ENCODE data around the gene ATP9A.

ATP9A gene

DNA sequence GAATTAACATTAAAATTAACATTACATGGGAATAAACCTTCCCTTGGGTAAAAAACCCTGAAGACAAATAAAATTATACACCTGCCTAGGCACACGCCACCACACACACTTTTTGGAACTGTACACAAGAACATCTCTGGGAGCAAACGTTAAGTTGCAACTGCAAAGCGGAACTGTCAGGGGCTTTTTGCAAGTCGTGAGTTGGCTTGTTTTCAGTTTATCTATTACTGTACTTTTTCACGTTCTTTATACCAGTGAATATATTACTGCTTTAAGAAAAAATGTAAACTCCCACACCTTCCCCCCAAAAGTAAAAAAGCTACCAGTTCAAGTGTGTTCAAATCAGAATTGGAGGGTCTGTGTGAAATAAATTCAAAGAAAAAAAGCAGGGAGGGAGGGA is 160.1 kb downstream of the ATP9A start:
- TF ChIP-seq GABPA (IDR thresholded peaks at IDR 0.05; ENCODE audit: low read depth) (no peak), CTCF (IDR thresholded peaks at IDR 0.05; ENCODE audit: insufficient read depth, low read length) (no peak), POLR2AphosphoS5 (IDR thresholded peaks at IDR 0.05; ENCODE audit: low read depth) (no peak), REST (IDR thresholded peaks at IDR 0.05; ENCODE audit: insufficient replicate concordance, low read depth) (no peak)
- H3K27me3 ChIP-seq (ENCODE audit: insufficient read depth, poor library complexity, severe bottlenecking), result peaks cover 15% of the 10 kb centered on the region
- H3K4me3 ChIP-seq (replicated peaks; ENCODE audit: insufficient read depth, low read length), result no peak overlapping the region
- no peak for DNase-seq (ENCODE audit: low read depth in 1 of 2, low spot score in 1 of 2)
- no peak overlapping the region for H3K27ac ChIP-seq (replicated peaks)

DNA sequence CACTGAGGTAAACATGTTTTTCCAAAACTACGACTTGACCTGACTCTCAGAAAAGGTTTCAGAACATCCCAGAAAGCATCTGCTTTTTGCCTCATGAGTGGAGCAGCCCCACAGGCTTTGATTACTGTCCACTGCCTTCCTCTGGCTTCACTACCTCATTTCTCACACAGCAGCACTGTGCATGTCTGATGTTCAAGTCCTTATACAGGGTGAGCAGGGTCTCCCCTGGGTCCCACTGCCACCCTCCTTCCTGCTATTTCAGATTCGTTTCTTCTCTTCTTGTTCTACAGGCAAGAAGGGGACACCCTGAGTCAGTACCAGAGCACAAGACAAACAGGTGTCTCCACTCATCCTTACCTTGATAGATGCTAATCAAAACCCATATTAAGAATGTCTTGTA is 161.0 kb downstream of the ATP9A start:
- no peak for DNase-seq (ENCODE audit: low read depth in 1 of 2, low spot score in 1 of 2)
- H3K4me3 ChIP-seq (replicated peaks; ENCODE audit: insufficient read depth, low read length), result no peak overlapping the region
- TF ChIP-seq SPI1 (IDR thresholded peaks at IDR 0.05; ENCODE audit: borderline replicate concordance, low read depth) (no peak), GABPA (IDR thresholded peaks at IDR 0.05; ENCODE audit: low read depth) (no peak), REST (IDR thresholded peaks at IDR 0.05; ENCODE audit: insufficient replicate concordance, low read depth) (no peak), POLR2AphosphoS5 (IDR thresholded peaks at IDR 0.05; ENCODE audit: low read depth) (no peak), CTCF (IDR thresholded peaks at IDR 0.05; ENCODE audit: insufficient read depth, low read length) (no peak)
- H3K27ac ChIP-seq (replicated peaks), result no peak overlapping the region
- peaks cover 15% of the 10 kb centered on the region for H3K27me3 ChIP-seq (ENCODE audit: insufficient read depth, poor library complexity, severe bottlenecking)

DNA sequence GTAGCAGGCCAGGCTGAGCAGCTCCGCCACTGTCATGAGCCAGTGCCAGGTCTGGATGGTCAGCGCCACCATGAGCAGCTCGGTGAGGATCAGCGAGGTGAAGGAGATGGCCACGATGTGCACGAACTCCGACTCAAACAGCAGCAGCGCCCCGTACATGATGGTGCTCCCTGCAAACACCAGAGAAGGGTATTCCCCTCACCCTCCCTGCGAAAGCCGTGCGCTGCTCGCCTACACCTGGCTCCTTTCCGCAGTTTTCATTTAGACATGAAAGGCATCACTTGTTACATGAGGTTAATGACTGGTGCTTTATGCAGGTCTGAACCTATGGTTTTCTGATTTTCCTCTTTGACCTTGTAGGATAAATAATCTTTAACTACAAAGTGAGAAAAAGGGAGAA is 163.3 kb downstream of the ATP9A start:
- no peak for DNase-seq (ENCODE audit: low read depth in 1 of 2, low spot score in 1 of 2)
- TF ChIP-seq REST (IDR thresholded peaks at IDR 0.05; ENCODE audit: insufficient replicate concordance, low read depth) (no peak), CTCF (IDR thresholded peaks at IDR 0.05; ENCODE audit: insufficient read depth, low read length) (no peak), GABPA (IDR thresholded peaks at IDR 0.05; ENCODE audit: low read depth) (no peak), SPI1 (IDR thresholded peaks at IDR 0.05; ENCODE audit: borderline replicate concordance, low read depth) (no peak), POLR2AphosphoS5 (IDR thresholded peaks at IDR 0.05; ENCODE audit: low read depth) (no peak)
- H3K27ac ChIP-seq (replicated peaks), result no peak overlapping the region
- H3K4me3 ChIP-seq (replicated peaks; ENCODE audit: insufficient read depth, low read length), result no peak overlapping the region
- peaks cover 18% of the 10 kb centered on the region for H3K27me3 ChIP-seq (ENCODE audit: insufficient read depth, poor library complexity, severe bottlenecking)

All from HL-60 (cell line).